Sigmoid colon (tissue), 7 donors: Measurements from ENCODE around the gene FAM13A. TPM values are rescaled to one million over a fixed set of nuclear protein-coding genes. Genes with fewer than 3 reads are reported as not detected.

ENCODE experiments used
- DNase-seq: peaks from one replicate; pipeline ENCODE4 v3.0.0-alpha.2; 2019
- H3K27ac ChIP-seq, 4 donors: fragments of 200-600 bp; sonication (generic); one replicate each; pipeline ENCODE4 v1.5.1; 2016 to 2019; ENCODE audit warnings: mild to moderate bottlenecking in 1 of 4
- H3K27me3 ChIP-seq, 3 donors: fragments of 200-600 bp; sonication (generic); one replicate each; pipeline ENCODE4 v1.5.1; 2019; ENCODE audit warnings: mild to moderate bottlenecking in 1 of 3
- H3K36me3 ChIP-seq, 4 donors: fragments of 200-600 bp; sonication (generic); one replicate each; pipeline ENCODE4 v1.5.1; 2016 to 2019
- H3K4me1 ChIP-seq, 4 donors: fragments of 200-600 bp; sonication (generic); one replicate each; pipeline ENCODE4 v1.5.1; 2017 to 2019
- H3K4me3 ChIP-seq, 4 donors: fragments of 200-600 bp; sonication (generic); one replicate each; pipeline ENCODE4 v1.5.1; 2017 to 2019; ENCODE audit warnings: mild to moderate bottlenecking in 2 of 4, moderate library complexity in 1 of 4
- H3K9me3 ChIP-seq, 4 donors: fragments of 200-600 bp in 3 of 4; sonication (generic) in 3 of 4; one replicate each; pipeline versions ENCODE4 v1.5.1 to v1.6.1; 2013 to 2019
- EP300 ChIP-seq, 4 donors: sonication (generic); formaldehyde crosslinking; IDR thresholded peaks; one replicate each; pipeline ENCODE4 v1.6.1; 2017; ENCODE audit warnings: antibody characterized with exemption in 4 of 4
- POLR2A ChIP-seq, 2 donors: fragments of 450-650 bp; IDR thresholded peaks; one replicate each; pipeline ENCODE4 v1.6.1; 2016; ENCODE audit warnings: antibody characterized with exemption in 2 of 2, mild to moderate bottlenecking in 2 of 2, moderate library complexity in 2 of 2
- POLR2AphosphoS5 ChIP-seq, 4 donors: sonication (generic); formaldehyde crosslinking; IDR thresholded peaks; one replicate each; pipeline ENCODE4 v1.6.1; 2017; ENCODE audit warnings: antibody characterized with exemption in 4 of 4
- WGBS, 2 donors: extraction: QIAGEN DNeasy Blood & Tissue Kit; methylation state at CpG; one replicate each; pipeline ENCODE4 v1.1.7; 2013; 5-methylcytosine and 5-hydroxymethylcytosine counted together
- intact Hi-C: fragments of 100-400 bp; cut with DNase I; formaldehyde crosslinking; loops from one replicate; pipeline ENCODE4 v1.15.1; 2023
- polyA plus RNA-seq, 3 donors: library from polyadenylated mRNA; stranded (reverse); fragments of 200-250 nt; gene quantifications; one replicate each; pipeline ENCODE4 v1.2.3, GENCODE V29; 2013
- total RNA-seq, 4 donors: library from RNA; depleted of rRNA; stranded (reverse); fragments of >200 nt; gene quantifications; one replicate each; pipeline ENCODE4 v1.1.0, GENCODE V29; 2016
- TF ChIP-seq, protein P1 (sequence below), 4 experiments: fragments of 450-650 bp in 3 of 4; fragments of 200-600 bp in 1 of 4; IDR thresholded peaks; one replicate each; pipeline ENCODE4 v1.5.1; 2016 to 2019; ENCODE audit warnings: antibody characterized with exemption in 4 of 4, mild to moderate bottlenecking in 3 of 4, moderate library complexity in 2 of 4
- donor health status: healthy with polysubstance abuse.
- donor health status: Bipolar disorder and iron deficiency.
- donor health status: healthy.

FAM13A gene
- total and polyA plus RNA-seq, 7 donors = 9.9 to 49.7 (median 41.1) TPM

GRCh38 chr4:88817740-88818139 lies 239.2 kb downstream of the FAM13A start:
- DNase-seq = no peak
- Histone ChIP-seq H3K36me3 (no peaks in the 10 kb centered on the region), H3K4me3 (no peak overlapping the region), H3K9me3 (no peaks in the 10 kb centered on the region), H3K4me1 (peaks cover 0 to 50% (median 42%) of the 10 kb centered on the region in 4 donors), H3K27me3 (no peaks in the 10 kb centered on the region), H3K27ac (peak overlapping the region in 1 of 4 donors; percentile 92)
- intact Hi-C loops = loop anchor here (1.0 to 5.0 kb wide), 2 partner anchors 110 to 207 kb away; no protein-coding TSS in a partner anchor
- TF ChIP-seq, protein P1, sequence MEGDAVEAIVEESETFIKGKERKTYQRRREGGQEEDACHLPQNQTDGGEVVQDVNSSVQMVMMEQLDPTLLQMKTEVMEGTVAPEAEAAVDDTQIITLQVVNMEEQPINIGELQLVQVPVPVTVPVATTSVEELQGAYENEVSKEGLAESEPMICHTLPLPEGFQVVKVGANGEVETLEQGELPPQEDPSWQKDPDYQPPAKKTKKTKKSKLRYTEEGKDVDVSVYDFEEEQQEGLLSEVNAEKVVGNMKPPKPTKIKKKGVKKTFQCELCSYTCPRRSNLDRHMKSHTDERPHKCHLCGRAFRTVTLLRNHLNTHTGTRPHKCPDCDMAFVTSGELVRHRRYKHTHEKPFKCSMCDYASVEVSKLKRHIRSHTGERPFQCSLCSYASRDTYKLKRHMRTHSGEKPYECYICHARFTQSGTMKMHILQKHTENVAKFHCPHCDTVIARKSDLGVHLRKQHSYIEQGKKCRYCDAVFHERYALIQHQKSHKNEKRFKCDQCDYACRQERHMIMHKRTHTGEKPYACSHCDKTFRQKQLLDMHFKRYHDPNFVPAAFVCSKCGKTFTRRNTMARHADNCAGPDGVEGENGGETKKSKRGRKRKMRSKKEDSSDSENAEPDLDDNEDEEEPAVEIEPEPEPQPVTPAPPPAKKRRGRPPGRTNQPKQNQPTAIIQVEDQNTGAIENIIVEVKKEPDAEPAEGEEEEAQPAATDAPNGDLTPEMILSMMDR (IDR thresholded peaks at IDR 0.05) = no peak
- TF ChIP-seq POLR2A (IDR thresholded peaks at IDR 0.05) = no peak
- no peak for TF ChIP-seq POLR2AphosphoS5 (IDR thresholded peaks at IDR 0.05)
- no peak for TF ChIP-seq EP300 (IDR thresholded peaks at IDR 0.05)
- WGBS, 2 donors = 90 to 92% methylated on average over 2 of the region's 2 CpGs

DNA sequence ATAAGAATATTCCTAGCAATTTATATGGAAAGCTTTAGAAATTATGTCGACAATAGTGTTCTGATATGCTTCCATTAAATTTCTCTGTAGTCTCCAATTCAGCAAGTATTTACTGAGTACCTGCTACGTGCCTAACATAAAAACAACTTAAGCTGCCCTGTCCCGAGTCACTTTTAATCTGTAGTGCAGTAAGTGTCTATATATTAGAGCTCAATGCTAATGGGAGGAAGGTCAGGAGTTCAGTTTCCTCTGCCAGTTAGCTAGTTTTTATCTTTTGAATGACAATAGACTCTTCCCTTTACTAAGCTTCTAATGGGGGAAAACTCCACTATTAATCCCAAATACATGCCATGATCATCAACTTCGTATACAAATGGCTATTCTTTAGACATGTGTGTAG lies 240.6 kb downstream of the FAM13A start:
- 57% methylated on average over 4 of the region's 4 CpGs for WGBS, 2 donors
- intact Hi-C loops = loop anchor here (5.0 kb wide), 1 partner anchor 109 kb away; no protein-coding TSS in a partner anchor
- DNase-seq = no peak

DNA sequence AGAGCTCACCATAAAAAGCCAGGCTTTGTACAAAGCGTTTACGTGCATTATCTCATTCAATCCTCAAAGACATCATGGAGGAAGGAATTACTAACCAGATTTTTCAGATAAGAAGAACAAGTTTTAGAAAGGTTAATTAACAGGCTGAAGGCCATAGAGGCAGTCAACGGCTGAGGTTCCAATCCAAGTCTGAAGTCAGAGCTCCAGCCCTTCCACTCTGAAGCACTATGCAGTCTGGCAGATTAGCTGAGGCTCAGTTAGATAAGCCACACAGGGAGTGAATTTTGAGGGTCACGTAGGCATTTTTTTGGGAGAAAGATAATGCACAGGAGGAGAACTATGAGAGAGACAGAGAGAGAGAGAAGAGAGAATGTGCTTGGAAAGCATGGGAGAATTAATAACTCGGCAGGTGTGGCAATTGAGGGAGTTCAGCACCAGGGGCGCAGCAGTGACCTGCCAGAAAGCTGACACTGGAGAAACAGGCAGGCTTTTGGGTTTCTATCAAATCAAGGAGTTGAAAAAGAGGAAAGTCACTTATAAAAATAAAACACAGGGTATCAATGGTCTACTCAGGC lies 242.9 kb downstream of the FAM13A start:
- Histone ChIP-seq H3K27ac (no peak overlapping the region), H3K4me1 (peaks cover 0 to 56% (median 35%) of the 10 kb centered on the region in 4 donors)
- intact Hi-C loops = no loop called here

More for the DNA sequence above, 240.6 kb downstream of the FAM13A start:
- Histone ChIP-seq H3K36me3 (no peaks in the 10 kb centered on the region), H3K27ac (no peak overlapping the region), H3K9me3 (no peaks in the 10 kb centered on the region), H3K4me3 (no peak overlapping the region), H3K27me3 (no peaks in the 10 kb centered on the region), H3K4me1 (peaks cover 0 to 55% (median 34%) of the 10 kb centered on the region in 4 donors)
- TF ChIP-seq, protein P1 (IDR thresholded peaks at IDR 0.05) = no peak
- TF ChIP-seq POLR2AphosphoS5 (IDR thresholded peaks at IDR 0.05) (no peak), POLR2A (IDR thresholded peaks at IDR 0.05) (no peak), EP300 (IDR thresholded peaks at IDR 0.05) (no peak)

GRCh38 chr4:88813013-88813412 lies 244.0 kb downstream of the FAM13A start:
- intact Hi-C loops = no loop called here
- DNase-seq = no peak
- Histone ChIP-seq H3K27ac (no peak overlapping the region), H3K36me3 (no peaks in the 10 kb centered on the region), H3K9me3 (no peaks in the 10 kb centered on the region), H3K4me1 (peaks cover 0 to 56% (median 27%) of the 10 kb centered on the region in 4 donors), H3K27me3 (no peaks in the 10 kb centered on the region), H3K4me3 (no peak overlapping the region)
- WGBS, 2 donors = 91 to 92% methylated on average over 4 of the region's 4 CpGs
- TF ChIP-seq EP300 (IDR thresholded peaks at IDR 0.05) (no peak), POLR2AphosphoS5 (IDR thresholded peaks at IDR 0.05) (no peak), POLR2A (IDR thresholded peaks at IDR 0.05) (no peak)
- TF ChIP-seq, protein P1 (IDR thresholded peaks at IDR 0.05) = no peak

More for the DNA sequence above, 242.9 kb downstream of the FAM13A start:
- TF ChIP-seq, protein P1 (IDR thresholded peaks at IDR 0.05) = no peak
- no peak for TF ChIP-seq POLR2AphosphoS5 (IDR thresholded peaks at IDR 0.05)
- no peak for TF ChIP-seq POLR2A (IDR thresholded peaks at IDR 0.05)
- no peak for TF ChIP-seq EP300 (IDR thresholded peaks at IDR 0.05)
- Histone ChIP-seq H3K36me3 (no peaks in the 10 kb centered on the region), H3K9me3 (no peaks in the 10 kb centered on the region), H3K4me3 (no peak overlapping the region), H3K27me3 (no peaks in the 10 kb centered on the region)
- no peak for DNase-seq
- WGBS, 2 donors = 91 to 92% methylated on average over 6 of the region's 6 CpGs
